HL-60 (cell line): ENCODE data around the gene CTIF.

Experiments
- DNase-seq, 2 experiments: peaks; one replicate each; pipeline ENCODE4 v3.0.0-alpha.2; 2010 to 2020; ENCODE audit warnings: low read depth in 1 of 2, low spot score in 1 of 2
- H3K27ac ChIP-seq: fragments of 250-450 bp; sonication (Bioruptor Pico); replicated peaks from 2 replicates; pipeline ENCODE4 v1.5.1; 2020; ENCODE audit warnings: mild to moderate bottlenecking, moderate library complexity
- H3K27me3 ChIP-seq: fragments of 250-450 bp; sonication (Bioruptor Pico); 2 replicates; pipeline ENCODE4 v1.5.1; 2021; ENCODE audit warnings: mild to moderate bottlenecking, moderate library complexity; ENCODE audit not compliant: insufficient read depth, poor library complexity, severe bottlenecking
- H3K4me3 ChIP-seq: replicated peaks from 2 replicates; pipeline ENCODE4 v1.5.1; 2011; ENCODE audit warnings: mild to moderate bottlenecking, control low read depth, low read length; ENCODE audit not compliant: insufficient read depth
- GABPA ChIP-seq: IDR thresholded peaks from 2 replicates; pipeline ENCODE4 v1.6.1; 2012; ENCODE audit warnings: low read depth
- POLR2AphosphoS5 ChIP-seq: IDR thresholded peaks from 2 replicates; pipeline ENCODE4 v1.6.1; 2012; ENCODE audit warnings: low read depth
- REST ChIP-seq: IDR thresholded peaks from 2 replicates; pipeline ENCODE4 v1.6.1; 2012; ENCODE audit warnings: low read depth; ENCODE audit not compliant: insufficient replicate concordance
- SPI1 ChIP-seq: IDR thresholded peaks from 2 replicates; pipeline ENCODE4 v1.6.1; 2012; ENCODE audit warnings: low read depth, mild to moderate bottlenecking, borderline replicate concordance
- TF ChIP-seq, protein P1 (sequence below): IDR thresholded peaks from one replicate; pipeline ENCODE4 v1.5.1; 2011; ENCODE audit warnings: low read length, control low read depth, inconsistent platforms; ENCODE audit not compliant: insufficient read depth

CTIF gene

DNA sequence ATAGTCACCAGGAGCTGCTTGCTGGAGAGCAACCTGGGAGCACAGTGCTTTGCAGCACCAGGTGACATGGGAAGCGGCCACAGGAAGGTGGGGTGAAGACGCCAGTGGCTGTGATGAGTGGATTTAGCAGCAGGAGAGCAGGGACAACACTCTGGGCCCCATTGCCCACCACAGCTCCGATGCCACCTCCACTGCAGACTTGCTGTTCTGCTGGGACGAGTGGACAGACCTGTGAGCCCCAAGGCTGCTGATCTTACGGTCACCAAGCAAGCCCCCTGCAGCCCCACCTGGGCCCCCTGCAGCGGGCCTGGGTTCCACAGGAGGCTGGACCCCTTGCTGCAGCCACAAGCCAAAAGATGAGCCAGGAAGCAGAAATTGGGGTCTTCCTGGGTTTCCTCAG lies 73.7 kb downstream of the CTIF start:
- TF ChIP-seq, protein P1, sequence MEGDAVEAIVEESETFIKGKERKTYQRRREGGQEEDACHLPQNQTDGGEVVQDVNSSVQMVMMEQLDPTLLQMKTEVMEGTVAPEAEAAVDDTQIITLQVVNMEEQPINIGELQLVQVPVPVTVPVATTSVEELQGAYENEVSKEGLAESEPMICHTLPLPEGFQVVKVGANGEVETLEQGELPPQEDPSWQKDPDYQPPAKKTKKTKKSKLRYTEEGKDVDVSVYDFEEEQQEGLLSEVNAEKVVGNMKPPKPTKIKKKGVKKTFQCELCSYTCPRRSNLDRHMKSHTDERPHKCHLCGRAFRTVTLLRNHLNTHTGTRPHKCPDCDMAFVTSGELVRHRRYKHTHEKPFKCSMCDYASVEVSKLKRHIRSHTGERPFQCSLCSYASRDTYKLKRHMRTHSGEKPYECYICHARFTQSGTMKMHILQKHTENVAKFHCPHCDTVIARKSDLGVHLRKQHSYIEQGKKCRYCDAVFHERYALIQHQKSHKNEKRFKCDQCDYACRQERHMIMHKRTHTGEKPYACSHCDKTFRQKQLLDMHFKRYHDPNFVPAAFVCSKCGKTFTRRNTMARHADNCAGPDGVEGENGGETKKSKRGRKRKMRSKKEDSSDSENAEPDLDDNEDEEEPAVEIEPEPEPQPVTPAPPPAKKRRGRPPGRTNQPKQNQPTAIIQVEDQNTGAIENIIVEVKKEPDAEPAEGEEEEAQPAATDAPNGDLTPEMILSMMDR = no peak
- TF ChIP-seq REST = no peak
- Histone ChIP-seq H3K27ac (no peak overlapping the region), H3K27me3 (no peaks in the 10 kb centered on the region), H3K4me3 (no peak overlapping the region)
- DNase-seq = no peak

DNA sequence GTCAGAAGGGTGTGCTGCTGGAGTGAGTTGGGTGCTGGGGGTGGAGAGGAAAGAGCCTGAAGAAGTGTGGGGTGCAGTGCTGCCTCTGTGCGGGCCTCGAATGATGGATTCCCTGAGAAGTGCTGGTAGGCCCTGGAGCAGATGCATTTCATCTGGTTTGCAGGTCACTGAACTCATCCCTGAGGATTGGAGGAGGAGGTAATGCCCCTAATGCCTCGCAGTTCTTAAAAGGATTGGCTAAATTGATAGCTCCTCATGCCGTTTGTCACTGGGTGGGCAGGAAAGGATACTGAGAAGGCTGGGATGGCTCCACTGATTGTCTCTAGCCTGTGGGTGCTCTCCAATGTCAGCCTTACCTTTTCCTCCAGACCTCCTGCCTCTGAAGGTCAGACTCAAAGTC lies 74.1 kb downstream of the CTIF start:
- Histone ChIP-seq H3K27ac (no peak overlapping the region), H3K27me3 (no peaks in the 10 kb centered on the region), H3K4me3 (no peak overlapping the region)
- TF ChIP-seq SPI1 = no peak
- no peak for TF ChIP-seq REST
- TF ChIP-seq POLR2AphosphoS5 = no peak
- TF ChIP-seq, protein P1 = no peak
- no peak for TF ChIP-seq GABPA
- DNase-seq = no peak

DNA sequence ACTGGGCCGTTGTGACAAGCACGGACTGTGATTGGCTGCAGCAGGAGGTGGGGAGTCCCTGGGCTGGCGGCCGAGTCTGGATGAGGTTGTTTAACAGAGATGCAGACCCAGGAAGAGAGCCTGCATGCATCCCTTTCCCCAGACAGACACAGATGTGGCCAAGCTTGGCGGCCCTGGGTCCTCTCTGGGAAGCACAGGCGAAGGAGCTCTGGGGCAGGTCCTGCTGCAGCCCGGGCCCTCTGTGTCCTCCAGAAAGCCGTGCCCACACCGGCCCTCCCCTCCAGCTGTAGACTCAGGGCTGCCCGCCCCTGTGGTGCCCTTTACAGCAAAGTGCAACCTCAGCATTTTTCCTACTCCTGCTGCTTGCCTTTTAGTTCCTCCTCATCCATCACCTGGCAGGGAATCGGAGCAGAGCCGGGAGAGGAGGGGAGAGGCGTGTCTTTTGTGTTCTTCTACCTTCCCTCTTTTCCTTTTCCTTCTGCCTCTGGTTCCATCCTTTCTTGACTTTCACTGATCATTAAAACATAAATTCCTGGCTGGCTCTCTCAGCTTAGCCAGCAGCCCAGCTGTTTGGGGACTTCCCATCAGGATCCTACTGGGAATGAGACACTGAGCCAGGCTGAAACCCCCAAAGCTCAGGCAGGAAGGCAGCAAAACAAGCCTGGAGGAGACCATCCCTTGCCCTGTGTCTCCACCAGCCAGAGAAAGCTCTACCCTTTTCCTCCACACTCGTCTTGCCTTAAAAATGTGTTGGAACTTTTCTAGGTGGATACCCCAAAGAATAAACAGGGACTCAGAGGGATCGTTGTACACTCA lies 75.0 kb downstream of the CTIF start:
- H3K27ac ChIP-seq = no peak overlapping the region
- TF ChIP-seq, protein P1 = no peak
- no peak for TF ChIP-seq REST
- TF ChIP-seq POLR2AphosphoS5 = no peak
- no peak for TF ChIP-seq SPI1
- TF ChIP-seq GABPA = no peak
- DNase-seq = no peak
- no peaks in the 10 kb centered on the region for H3K27me3 ChIP-seq
- H3K4me3 ChIP-seq = no peak overlapping the region
